Measurements from ENCODE around the gene ASF1A.

DNA sequence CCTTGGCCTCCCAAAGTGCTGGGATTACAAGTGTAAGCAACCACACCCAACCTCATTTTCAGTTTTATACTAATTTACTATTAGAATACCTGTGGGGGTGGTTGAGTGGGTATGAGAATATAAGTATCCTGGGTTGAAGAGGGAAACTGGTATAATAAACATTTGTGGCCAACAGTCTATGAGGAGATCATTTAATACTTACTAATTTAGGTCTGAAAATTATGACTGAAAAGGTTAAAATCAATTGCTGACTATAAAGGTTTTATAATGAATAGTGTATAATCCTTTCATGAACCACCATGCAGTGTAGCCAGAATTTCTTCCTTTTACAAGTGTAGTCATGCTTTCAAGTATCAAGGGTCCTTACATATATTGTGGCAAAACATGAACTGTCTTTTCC lies 11.1 kb downstream of the ASF1A start:
- TF ChIP-seq POLR2A (IDR thresholded peaks at IDR 0.05): no peak
- no peak for TF ChIP-seq CTCF (IDR thresholded peaks at IDR 0.05)

All from stomach (tissue), 4 donors.